HFF-Myc (cell line): Measurements from ENCODE around the gene PPWD1.
"Not testable (repeated sequence)": the region's sequence is repeated elsewhere in the genome, so short reads cannot be mapped to it uniquely, and the experiment has no call there.

ENCODE experiments used
- DNase-seq: peaks from one replicate; pipeline ENCODE4 v3.0.0-alpha.2; 2011; ENCODE audit warnings: low read depth; ENCODE audit errors: extremely low read depth
- H3K4me3 ChIP-seq: replicated peaks from 2 replicates; pipeline ENCODE4 v1.5.1; 2011; ENCODE audit warnings: low read depth, mild to moderate bottlenecking, control low read depth, low read length
- TF ChIP-seq, protein P1 (sequence below): IDR thresholded peaks from 2 replicates; pipeline ENCODE4 v1.5.1; 2012; ENCODE audit warnings: mild to moderate bottlenecking, low read depth, low read length, control low read depth; ENCODE audit errors: missing control alignments

The PPWD1 gene

DNA sequence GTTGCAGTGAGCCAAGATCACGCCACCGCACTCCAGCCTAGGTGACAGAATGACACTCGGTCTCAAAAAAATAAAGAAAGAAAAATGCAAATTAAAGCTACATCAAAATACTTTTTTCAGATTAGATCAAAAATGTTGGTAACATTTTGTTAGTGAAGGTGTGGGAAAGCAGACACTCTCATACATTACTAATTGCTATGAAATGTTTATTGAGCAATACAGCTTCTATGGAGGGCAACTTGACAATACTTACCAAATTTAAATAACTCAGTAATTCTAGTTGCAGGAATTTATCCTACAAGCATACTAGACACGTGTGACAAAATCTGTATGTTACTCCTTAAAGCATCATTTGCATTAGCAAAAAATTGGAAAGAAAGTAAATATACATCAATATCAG lies 56.9 kb downstream of the PPWD1 start:
- no peak for DNase-seq
- TF ChIP-seq, protein P1, sequence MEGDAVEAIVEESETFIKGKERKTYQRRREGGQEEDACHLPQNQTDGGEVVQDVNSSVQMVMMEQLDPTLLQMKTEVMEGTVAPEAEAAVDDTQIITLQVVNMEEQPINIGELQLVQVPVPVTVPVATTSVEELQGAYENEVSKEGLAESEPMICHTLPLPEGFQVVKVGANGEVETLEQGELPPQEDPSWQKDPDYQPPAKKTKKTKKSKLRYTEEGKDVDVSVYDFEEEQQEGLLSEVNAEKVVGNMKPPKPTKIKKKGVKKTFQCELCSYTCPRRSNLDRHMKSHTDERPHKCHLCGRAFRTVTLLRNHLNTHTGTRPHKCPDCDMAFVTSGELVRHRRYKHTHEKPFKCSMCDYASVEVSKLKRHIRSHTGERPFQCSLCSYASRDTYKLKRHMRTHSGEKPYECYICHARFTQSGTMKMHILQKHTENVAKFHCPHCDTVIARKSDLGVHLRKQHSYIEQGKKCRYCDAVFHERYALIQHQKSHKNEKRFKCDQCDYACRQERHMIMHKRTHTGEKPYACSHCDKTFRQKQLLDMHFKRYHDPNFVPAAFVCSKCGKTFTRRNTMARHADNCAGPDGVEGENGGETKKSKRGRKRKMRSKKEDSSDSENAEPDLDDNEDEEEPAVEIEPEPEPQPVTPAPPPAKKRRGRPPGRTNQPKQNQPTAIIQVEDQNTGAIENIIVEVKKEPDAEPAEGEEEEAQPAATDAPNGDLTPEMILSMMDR, result no peak
- H3K4me3 ChIP-seq, result no peak overlapping the region

DNA sequence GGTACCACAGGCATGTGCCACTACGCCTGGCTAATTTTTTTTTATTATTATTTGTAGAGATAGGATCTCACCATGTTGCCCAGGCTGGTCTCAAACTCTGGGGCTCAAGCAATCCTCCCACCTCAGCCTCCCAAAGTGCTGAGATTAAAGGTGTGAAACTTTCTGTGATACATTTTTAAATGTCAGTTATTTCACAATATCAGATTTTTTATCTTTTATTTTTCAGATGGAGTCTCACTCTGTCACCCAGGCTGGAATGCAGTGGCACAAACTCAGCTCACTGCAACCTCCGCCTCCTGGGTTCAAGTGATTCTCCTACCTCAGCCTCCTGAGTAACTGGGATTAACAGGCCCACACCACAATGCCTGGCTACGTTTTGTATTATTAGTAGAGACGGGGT lies 58.9 kb downstream of the PPWD1 start:
- not testable (repeated sequence) for DNase-seq, H3K4me3 ChIP-seq

DNA sequence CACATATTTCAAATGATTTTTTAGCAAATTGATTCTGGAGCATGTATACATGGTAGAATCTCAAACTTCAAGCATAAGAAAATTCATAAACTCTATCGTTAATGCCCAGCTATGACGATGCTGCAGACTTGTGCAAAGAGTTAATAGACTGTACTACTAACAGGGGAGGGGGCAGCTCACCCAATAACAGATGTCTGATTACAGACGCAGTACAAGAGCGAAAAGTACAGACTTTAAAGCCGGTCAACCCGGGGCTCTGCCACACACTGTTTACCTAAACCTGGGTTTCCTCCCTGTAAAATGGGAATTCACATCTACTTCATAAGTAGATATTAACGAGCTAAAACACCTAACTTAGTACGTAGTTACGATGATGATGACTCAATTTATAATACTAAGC lies 60.4 kb downstream of the PPWD1 start:
- H3K4me3 ChIP-seq, result peak overlapping the region; percentile 72
- TF ChIP-seq, protein P1, result no peak
- no peak for DNase-seq

DNA sequence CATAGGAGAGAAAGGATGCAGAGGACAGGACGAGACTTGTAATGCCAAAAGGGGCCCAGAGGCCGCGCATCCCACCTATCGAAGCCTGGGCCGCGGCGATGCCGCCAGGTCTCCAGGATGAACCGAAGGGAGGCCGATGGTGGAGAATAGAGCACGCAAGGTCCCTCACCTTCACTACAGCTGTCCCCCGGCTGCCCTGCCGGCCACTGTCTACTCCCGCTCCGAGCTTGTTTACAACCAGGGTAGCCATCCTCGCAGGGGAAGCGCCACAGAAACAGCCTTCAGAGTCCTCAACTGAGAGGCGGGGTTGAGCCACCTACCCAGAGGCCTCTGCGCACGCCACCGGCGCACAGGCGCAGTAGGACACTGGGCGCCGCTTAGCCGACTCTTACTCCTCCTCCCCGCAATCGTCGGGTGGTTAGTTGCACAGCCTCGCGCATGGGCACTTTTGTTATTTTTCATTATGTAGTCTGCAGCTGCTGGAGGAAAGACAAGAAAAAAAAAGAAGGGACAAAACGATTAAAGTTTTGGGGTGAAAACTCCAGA lies 61.0 kb downstream of the PPWD1 start, which contains the start of gene TRIM23:
Gene TRIM23 (minus strand): TSS at position 309 of the 546 bp plus-strand sequence. CDS start 59 bp downstream, at position 250.
- TF ChIP-seq, protein P1, result no peak
- H3K4me3 ChIP-seq, result peak within 1 kb of the TSS; percentile 72
- DNase-seq, result peak; percentile 66

DNA sequence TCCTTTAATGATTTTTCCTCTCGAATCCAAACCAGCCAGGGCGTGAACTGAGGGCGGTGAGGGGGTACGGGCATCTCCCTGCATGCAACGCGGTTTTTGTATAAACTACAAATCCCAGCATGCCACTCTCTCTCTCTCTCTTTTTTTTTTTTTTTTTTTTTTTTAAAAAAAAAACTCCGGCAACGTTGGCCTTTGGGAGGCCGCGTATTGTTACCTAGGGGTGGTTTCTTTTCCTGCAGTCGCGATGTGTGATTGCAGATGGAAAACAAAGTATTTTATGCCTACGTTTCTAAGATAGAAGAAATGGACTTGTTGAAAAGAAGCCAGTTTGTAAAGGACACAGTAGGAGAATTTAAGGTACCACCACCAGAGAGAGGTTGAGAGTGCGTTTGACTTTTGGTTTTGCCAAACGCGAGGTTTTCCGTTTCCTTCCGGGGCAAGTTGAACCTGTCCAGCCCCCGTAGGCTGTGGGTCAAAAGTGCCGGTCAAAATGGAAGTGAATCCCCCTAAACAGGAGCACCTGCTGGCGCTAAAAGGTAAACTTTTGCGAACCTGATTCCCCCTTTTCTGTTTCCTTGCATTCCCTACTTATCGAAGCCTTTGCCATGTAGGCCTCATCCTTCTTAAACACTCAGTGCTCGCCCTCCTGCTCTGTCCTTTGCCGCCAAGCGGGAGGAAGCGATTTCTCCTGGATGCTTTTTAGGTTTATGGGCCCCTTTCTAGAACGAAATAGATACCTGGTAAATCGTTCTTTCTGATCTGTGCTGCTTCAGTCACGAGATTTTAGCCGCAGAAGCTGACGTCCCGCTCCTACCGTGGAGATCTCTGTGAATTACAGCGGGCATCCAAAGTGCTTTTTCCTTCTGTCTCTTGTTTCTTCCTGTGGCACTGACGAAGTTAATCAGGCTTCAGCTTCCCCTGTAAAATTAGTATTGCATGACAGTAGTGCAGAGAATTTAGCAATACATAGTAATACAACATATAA lies 61.8 kb downstream of the PPWD1 start, which contains the start of the genes SHLD3 and TRAPPC13:
Gene SHLD3 (plus strand): TSS at position 457 of the 985 bp plus-strand sequence. CDS start 4,561 bp downstream, outside the sequence.
Gene TRAPPC13 (plus strand): TSS at position 457 of the 985 bp plus-strand sequence. CDS start 34 bp downstream, at position 491.
- peak within 1 kb of the TSS; percentile 72 for H3K4me3 ChIP-seq
- TF ChIP-seq, protein P1, result no peak

DNA sequence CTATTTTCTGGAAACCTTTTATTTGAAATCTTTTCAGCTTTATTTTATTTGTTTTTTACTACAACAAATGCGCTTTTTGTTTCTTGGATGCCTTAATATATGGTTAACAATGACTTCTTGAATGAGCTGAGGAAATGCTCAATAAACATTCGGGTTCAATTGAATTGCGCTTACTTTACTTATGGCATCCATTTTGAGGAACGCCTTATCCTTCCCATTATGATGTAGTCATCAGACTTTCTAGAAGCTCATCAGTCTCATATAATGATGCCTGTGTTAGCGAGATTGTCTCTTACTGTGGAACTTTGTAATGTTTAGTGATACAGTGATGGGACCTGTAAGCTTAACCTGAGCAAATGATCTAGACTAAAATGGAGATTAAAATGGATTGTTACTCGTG lies 62.6 kb downstream of the PPWD1 start:
- no peak for DNase-seq
- peak overlapping the region; percentile 72 for H3K4me3 ChIP-seq
- TF ChIP-seq, protein P1, result no peak

More for the DNA sequence above, 61.8 kb downstream of the PPWD1 start, which contains the start of the genes SHLD3 and TRAPPC13:
- peak; percentile 52 for DNase-seq

DNA sequence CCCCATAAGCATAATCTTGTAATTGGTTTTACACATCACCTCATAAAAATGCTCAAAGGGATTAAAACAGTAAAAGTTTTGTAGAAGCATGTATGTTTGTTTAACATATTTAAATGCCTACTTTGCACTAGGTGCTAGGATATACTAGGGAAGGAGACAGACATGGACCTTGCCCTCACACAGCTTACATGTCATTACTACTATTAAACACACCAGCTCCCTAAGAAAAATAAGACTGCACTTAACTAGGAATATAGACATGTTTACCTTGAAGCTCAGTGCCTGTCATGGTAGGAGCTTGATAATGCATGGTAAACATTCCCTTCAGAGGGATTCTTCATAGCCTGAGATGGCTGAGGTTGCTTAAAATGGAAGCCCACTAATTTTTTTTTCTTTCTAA lies 67.9 kb downstream of the PPWD1 start:
- no peak overlapping the region for H3K4me3 ChIP-seq
- TF ChIP-seq, protein P1, result no peak
- DNase-seq, result no peak
